ENCODE results near the gene AKNA.

The AKNA gene

DNA sequence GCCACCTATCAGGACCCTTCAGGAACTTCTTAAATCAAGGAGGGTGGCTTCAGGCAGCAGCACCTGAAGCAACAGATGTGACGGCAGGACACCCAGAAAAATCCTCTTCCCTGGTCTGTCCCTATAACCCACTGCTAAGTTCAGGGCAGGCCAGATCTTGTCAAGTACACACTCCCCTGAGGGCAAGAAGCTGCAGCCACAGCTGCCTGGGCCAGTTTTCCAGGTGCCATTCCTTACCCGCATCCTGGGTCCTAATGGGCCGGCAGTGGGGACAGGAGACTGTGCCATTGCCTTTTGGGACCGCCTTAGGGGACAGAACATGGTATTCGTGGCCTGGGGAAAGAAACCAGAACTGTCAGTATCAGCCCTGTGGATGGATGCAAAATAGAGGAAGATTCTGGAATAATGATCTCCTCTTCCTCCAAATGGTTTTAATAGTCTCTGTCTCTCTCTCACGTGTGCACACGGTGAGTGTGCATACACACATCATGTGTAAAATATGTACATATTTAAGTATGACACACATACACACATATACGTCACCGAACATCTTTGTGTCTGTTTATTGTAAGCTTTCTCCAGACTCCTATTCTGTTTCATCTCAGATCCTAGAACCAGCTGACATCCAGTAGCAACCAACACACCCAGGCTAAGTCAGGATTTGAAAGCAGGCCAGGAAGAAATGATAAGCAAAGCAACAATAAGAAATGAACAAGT is 44.2 kb downstream of the AKNA start:
- TF ChIP-seq Cebpa-rat (IDR thresholded peaks at IDR 0.05) = no peak
- H3K4me1 ChIP-seq = peaks cover 12% of the 10 kb centered on the region

DNA sequence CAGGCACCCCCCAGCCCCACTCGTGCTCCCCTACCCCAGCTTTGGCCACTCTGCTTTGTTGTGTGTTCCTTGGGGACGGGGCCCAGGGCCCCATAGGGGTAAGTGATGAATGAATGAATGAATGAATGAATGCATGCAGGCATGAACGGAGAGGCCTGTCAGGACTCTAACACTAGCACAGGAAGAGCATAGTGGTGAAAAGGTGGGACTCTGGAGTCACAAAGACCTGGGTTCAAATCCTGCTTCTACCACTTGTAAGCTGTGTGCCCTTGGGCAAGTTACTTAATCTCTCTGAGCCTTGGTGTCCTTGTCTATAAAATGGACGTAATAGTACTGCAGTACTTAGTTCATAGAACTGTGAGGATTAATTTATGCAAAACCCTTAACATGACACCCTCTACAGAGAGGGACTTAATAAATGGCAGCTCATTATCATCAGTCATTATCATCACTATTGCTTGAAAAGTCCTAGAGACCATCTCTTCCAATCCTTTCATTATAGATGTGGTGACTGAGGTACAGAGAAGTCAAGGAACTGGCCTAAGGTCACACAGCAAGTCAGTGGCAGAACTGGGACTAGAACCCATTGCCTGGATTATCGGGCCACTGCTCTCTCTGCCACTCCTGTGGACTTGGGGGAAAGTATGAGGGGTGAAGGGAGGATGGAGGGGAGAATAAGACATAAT is 44.9 kb downstream of the AKNA start:
- Histone ChIP-seq H3K9me3 (no peaks in the 10 kb centered on the region), H3K4me2 (no peak overlapping the region), H3K27ac (no peak overlapping the region), H3K4me1 (peaks cover 5% of the 10 kb centered on the region), H3K4me3 (no peak overlapping the region), H3K36me3 (peaks cover 99% of the 10 kb centered on the region), H3K9ac (no peak overlapping the region), H3K27me3 (no peaks in the 10 kb centered on the region), H4K20me1 (peaks cover 52% of the 10 kb centered on the region)
- TF ChIP-seq Cebpa-rat (IDR thresholded peaks at IDR 0.05) = no peak

More for the DNA sequence above, 44.2 kb downstream of the AKNA start:
- no peak overlapping the region for H3K9ac ChIP-seq
- no peak overlapping the region for H3K4me2 ChIP-seq
- H3K27me3 ChIP-seq = no peaks in the 10 kb centered on the region
- no peak overlapping the region for H3K4me3 ChIP-seq
- no peaks in the 10 kb centered on the region for H3K9me3 ChIP-seq
- H3K27ac ChIP-seq = no peak overlapping the region
- peaks cover 54% of the 10 kb centered on the region for H4K20me1 ChIP-seq
- H3K36me3 ChIP-seq = peaks cover 99% of the 10 kb centered on the region

DNA sequence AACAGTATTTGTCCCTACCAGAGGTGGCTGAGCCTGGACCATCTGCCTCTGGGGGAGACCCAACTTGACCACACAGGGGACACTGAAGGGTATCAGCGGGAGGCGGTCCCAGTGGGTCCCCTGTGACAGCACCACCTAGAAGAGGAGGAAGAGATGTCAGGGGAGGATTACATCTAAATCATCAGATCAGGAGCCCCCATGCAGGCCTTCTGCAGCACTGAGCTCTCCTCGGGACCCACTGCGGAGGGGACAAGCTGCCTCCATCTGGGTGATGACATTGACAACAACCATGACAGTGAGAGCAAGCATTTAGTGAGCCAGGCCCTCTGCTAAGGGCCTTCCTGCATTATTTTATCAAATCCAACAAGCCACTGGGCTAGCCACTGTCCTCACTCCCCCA is 45.8 kb downstream of the AKNA start:
- Histone ChIP-seq H3K9me3 (no peaks in the 10 kb centered on the region), H3K27me3 (no peaks in the 10 kb centered on the region), H3K4me3 (no peak overlapping the region), H3K36me3 (peaks cover 99% of the 10 kb centered on the region), H3K4me2 (no peak overlapping the region), H3K9ac (no peak overlapping the region), H4K20me1 (peaks cover 47% of the 10 kb centered on the region), H3K27ac (no peak overlapping the region), H3K4me1 (no peaks in the 10 kb centered on the region)
- no peak for TF ChIP-seq Cebpa-rat (IDR thresholded peaks at IDR 0.05)

DNA sequence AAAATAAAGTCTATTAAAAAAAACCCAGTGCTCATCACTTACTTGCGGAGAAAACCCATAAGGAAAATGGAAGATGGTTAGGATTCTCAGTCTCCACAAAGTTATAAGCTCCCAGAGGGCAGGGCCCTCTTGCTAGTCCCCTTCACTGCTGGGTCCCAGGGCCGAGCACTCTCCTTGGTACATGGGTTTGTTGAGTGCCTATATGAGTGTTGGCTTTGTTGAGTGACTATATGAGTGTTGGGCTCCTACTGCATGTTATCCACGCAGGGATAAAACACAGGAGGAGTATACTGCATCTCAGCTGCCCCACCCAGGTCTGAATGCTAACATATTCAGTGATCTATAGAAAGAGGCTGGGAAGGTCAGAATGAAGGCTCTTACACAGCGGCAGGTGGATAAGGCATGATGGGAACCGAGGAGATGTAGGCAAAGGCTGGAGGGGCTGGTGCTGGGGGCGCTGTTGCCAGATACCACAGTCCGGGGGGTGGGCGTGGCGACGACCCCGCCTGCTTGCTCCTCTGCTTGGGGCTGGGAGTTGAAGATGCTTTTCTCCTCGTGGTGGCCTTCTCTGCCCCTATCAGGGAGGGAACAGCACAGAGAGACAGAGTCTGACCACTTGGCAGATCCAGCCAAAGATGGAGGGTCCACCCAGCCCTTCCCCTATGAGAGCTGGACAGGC is 46.5 kb downstream of the AKNA start:
- Histone ChIP-seq H3K36me3 (peaks cover 99% of the 10 kb centered on the region), H3K9me3 (no peaks in the 10 kb centered on the region), H3K27me3 (no peaks in the 10 kb centered on the region), H3K4me2 (no peak overlapping the region), H3K4me3 (no peak overlapping the region), H4K20me1 (peaks cover 47% of the 10 kb centered on the region), H3K9ac (no peak overlapping the region), H3K27ac (no peak overlapping the region), H3K4me1 (peaks cover 3% of the 10 kb centered on the region)
- no peak for TF ChIP-seq Cebpa-rat (IDR thresholded peaks at IDR 0.05)

DNA sequence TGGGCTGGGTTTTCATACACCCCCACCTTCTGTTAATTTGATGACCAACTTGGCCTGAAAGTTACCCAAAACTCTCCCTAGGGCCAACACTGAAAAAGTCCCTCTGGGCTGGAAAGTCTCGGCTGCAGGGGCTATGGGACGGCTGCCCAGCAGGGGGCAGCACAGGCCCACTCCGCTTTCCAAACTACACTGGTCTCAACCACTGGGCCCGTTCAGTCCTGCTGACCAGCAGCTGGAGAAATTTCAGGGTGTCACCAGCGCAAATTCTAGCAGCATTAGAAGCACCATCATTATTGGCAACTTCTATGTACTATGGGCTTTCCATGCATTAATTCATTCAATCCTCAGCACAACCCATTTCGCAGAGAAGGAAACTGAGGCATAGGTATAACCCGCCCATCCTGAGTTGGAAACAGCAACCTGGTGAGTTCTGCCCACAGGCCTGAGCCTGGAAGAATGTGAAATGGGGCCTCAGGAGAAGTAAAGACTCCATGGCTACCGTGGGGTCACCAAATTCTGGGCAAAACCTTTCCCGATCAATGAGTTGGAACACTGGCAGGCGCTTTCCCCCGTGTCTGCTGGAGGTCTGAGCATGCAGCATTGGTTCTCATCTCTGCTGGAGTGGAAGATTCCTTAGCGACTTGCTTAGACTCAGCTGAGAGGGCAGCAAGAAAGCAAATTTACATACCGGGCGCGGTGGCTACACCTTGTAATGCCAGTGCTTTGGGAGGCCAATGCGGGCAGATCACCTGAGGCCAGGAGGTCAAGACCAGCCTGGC is 48.5 kb downstream of the AKNA start:
- Histone ChIP-seq H3K36me3 (peaks cover 99% of the 10 kb centered on the region), H3K9me3 (no peaks in the 10 kb centered on the region), H3K9ac (no peak overlapping the region), H3K4me3 (no peak overlapping the region), H3K27me3 (no peaks in the 10 kb centered on the region), H4K20me1 (peaks cover 47% of the 10 kb centered on the region), H3K27ac (no peak overlapping the region), H3K4me2 (no peak overlapping the region), H3K4me1 (peaks cover 10% of the 10 kb centered on the region)
- no peak for TF ChIP-seq Cebpa-rat (IDR thresholded peaks at IDR 0.05)

DNA sequence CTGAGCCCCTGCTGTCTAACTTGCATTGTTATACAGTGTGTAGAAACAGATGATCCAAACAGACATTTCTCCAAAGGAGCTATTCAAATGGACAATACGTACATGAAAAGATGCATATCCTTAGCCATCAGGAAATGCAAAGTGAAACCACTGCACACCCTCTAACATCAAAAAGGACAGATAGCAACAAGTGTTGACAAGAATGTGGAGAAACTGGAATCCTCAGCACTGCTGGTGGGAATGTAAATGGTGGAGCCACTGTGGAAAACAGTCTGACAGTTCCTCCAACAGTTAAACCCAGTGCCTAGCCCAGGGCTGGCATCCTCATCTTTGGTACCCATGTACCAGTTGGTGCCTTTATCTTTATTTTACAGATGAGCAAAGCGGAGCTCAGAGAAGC is 49.6 kb downstream of the AKNA start:
- H3K27me3 ChIP-seq = no peaks in the 10 kb centered on the region
- H3K9ac ChIP-seq = no peak overlapping the region
- H3K4me2 ChIP-seq = no peak overlapping the region
- no peak overlapping the region for H3K4me3 ChIP-seq
- peaks cover 10% of the 10 kb centered on the region for H3K4me1 ChIP-seq
- H3K9me3 ChIP-seq = no peaks in the 10 kb centered on the region
- H4K20me1 ChIP-seq = peaks cover 42% of the 10 kb centered on the region
- peaks cover 89% of the 10 kb centered on the region for H3K36me3 ChIP-seq
- no peak overlapping the region for H3K27ac ChIP-seq
- TF ChIP-seq Cebpa-rat (IDR thresholded peaks at IDR 0.05) = no peak

DNA sequence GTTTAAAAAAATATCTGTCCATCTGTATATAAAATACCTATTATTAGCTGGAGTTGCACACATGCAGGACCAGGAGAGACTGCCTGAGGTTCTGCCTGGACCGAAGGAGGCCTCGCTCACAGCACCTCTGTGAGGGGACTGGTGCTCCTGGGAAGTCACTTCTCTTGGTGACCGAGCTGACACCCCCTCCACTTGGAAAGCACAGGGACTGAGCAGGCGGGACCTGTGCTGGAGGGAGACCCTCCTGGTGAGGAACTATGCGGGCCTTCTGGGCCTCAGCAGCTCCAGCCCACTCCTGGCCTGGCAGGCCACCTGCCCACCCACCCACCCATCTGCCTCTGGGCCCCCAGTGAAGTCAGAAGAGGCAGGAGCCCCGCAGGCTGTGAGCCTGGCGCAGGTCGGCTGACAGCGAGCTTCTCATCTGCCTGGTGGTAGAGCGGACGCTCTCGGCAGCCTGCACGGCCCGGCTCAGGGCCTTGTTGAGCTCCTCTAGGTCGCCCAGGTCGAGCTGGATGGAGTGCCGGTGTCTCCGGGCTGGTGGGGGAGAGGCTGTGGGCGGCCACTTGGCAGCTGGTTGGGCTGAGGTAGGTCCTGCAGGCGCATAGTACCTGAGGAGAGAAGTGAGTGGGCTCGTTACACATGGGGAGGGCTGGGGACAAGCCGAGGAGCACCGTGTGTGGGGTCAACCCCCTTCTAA is 50.9 kb downstream of the AKNA start:
- no peak for TF ChIP-seq Cebpa-rat (IDR thresholded peaks at IDR 0.05)
- H3K9ac ChIP-seq = no peak overlapping the region
- H3K27ac ChIP-seq = no peak overlapping the region
- no peak overlapping the region for H3K4me2 ChIP-seq
- peaks cover 10% of the 10 kb centered on the region for H3K4me1 ChIP-seq
- peaks cover 76% of the 10 kb centered on the region for H3K36me3 ChIP-seq
- peaks cover 32% of the 10 kb centered on the region for H4K20me1 ChIP-seq
- H3K9me3 ChIP-seq = no peaks in the 10 kb centered on the region
- H3K27me3 ChIP-seq = no peaks in the 10 kb centered on the region
- H3K4me3 ChIP-seq = no peak overlapping the region

DNA sequence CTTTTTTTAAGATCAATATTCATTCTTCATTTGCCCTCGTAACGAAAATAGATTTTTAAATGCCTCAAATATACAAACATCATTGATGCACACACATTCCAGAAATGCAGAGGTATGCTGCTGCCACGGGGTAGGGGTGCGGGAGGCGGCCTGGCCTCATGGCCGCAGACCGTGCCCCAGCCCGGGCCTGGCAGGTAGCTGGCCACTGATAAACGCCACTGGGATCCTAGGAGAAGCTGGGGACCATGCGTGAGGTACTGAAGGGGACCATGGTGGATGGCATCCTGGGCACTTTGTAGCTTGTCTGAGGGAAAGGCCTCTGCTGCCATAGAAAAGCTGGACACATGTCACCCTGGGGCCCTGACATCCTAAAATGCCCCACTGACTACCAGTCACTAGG is 51.6 kb downstream of the AKNA start:
- Histone ChIP-seq H4K20me1 (peaks cover 25% of the 10 kb centered on the region), H3K36me3 (peaks cover 69% of the 10 kb centered on the region), H3K27ac (no peak overlapping the region), H3K27me3 (no peaks in the 10 kb centered on the region), H3K9me3 (no peaks in the 10 kb centered on the region), H3K4me3 (no peak overlapping the region), H3K4me1 (peaks cover 10% of the 10 kb centered on the region), H3K4me2 (no peak overlapping the region), H3K9ac (no peak overlapping the region)
- no peak for TF ChIP-seq Cebpa-rat (IDR thresholded peaks at IDR 0.05)

DNA sequence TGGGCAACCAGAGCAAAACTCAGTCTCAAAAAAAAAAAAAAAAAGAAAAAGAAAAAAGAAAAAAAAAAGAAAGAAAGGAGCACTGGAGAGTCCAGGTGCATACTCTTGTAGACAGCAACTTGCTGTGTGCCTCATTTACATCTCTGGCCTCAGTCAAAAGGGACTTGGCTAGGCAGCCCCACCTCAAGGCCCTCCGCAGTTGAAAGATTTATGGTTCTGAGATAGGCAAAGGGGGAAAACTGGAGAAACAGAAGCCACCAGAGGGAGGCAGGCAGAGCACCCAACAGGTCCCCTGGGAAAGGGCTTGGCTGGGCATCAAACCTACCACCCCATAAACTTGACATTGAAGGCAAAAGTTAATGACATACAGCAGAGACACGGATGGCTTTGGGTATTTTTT is 52.0 kb downstream of the AKNA start:
- peaks cover 65% of the 10 kb centered on the region for H3K36me3 ChIP-seq

More for the DNA sequence above, 52.0 kb downstream of the AKNA start:
- Histone ChIP-seq H3K4me3 (no peak overlapping the region), H3K27ac (no peak overlapping the region), H3K4me2 (no peak overlapping the region), H3K9me3 (no peaks in the 10 kb centered on the region), H3K27me3 (no peaks in the 10 kb centered on the region), H4K20me1 (peaks cover 22% of the 10 kb centered on the region), H3K4me1 (peaks cover 10% of the 10 kb centered on the region), H3K9ac (no peak overlapping the region)
- TF ChIP-seq Cebpa-rat (IDR thresholded peaks at IDR 0.05) = no peak

All from BLaER1 (cell line).